Neural cell (in vitro differentiated cells): Measurements from ENCODE around the gene DENND1A. TPM values are rescaled to one million over a fixed set of nuclear protein-coding genes. Genes with fewer than 3 reads are reported as not detected.

Experiments used
- H2AFZ ChIP-seq: fragments of 200-600, 300-800 bp; sonication (generic), shearing (Covaris generic); 2 replicates; pipeline ENCODE4 v1.6.0; 2014; ENCODE audit warnings: low read depth, mild to moderate bottlenecking, antibody characterized with exemption, low read length, moderate library complexity
- H3F3A ChIP-seq: fragments of 200-600 bp; shearing (Covaris generic); 2 replicates; pipeline ENCODE4 v1.6.1; 2016; ENCODE audit warnings: mild to moderate bottlenecking, moderate library complexity, mixed read lengths, antibody characterized with exemption, low read length; ENCODE audit not compliant: insufficient read depth, poor library complexity, severe bottlenecking
- H3K27ac ChIP-seq: fragments of 200-600, 300-800 bp; sonication (generic), shearing (Covaris generic); 2 replicates; pipeline ENCODE4 v1.5.1; 2014; ENCODE audit warnings: mild to moderate bottlenecking, low read length, moderate library complexity
- H3K27me3 ChIP-seq: fragments of 300-800, 200-600 bp; sonication (generic), shearing (Covaris generic); 2 replicates; pipeline ENCODE4 v1.6.0; 2014; ENCODE audit warnings: mild to moderate bottlenecking, low read depth, low read length, moderate library complexity; ENCODE audit not compliant: insufficient read depth
- H3K36me3 ChIP-seq: fragments of 300-800, 200-600 bp; sonication (generic), shearing (Covaris generic); 2 replicates; pipeline ENCODE4 v1.5.1; 2014; ENCODE audit warnings: mild to moderate bottlenecking, antibody characterized with exemption, low read length, moderate library complexity; ENCODE audit not compliant: insufficient read depth
- H3K4me2 ChIP-seq: fragments of 300-800, 200-600 bp; sonication (generic), shearing (Covaris generic); 2 replicates; pipeline ENCODE4 v1.6.0; 2014; ENCODE audit warnings: mild to moderate bottlenecking, low read length
- H3K4me3 ChIP-seq: fragments of 300-800, 200-600 bp; sonication (generic), shearing (Covaris generic); 2 replicates; pipeline ENCODE4 v1.5.1; 2014; ENCODE audit warnings: mild to moderate bottlenecking, low read length, moderate library complexity
- H3K79me2 ChIP-seq: fragments of 200-600 bp; shearing (Covaris generic); replicated peaks from 2 replicates; pipeline ENCODE4 v1.6.0; 2014; ENCODE audit warnings: mild to moderate bottlenecking, low read length, moderate library complexity; ENCODE audit not compliant: insufficient read depth
- H3K9ac ChIP-seq: fragments of 300-800, 200-600 bp; sonication (generic), shearing (Covaris generic); 2 replicates; pipeline ENCODE4 v1.6.1; 2016; ENCODE audit warnings: mild to moderate bottlenecking, low read length, mixed read lengths
- H3K9me2 ChIP-seq: fragments of 200-600 bp; shearing (Covaris generic); 2 replicates; pipeline ENCODE4 v1.6.1; 2016; ENCODE audit warnings: mild to moderate bottlenecking, low read length, mixed read lengths; ENCODE audit not compliant: insufficient read depth
- H3K9me3 ChIP-seq: fragments of 200-600, 300-800 bp; sonication (generic), shearing (Covaris generic); 2 replicates; pipeline ENCODE4 v1.6.1; 2016; ENCODE audit warnings: mild to moderate bottlenecking, mixed run types, low read length, moderate library complexity, mixed read lengths
- H4K20me1 ChIP-seq: fragments of 200-600 bp; shearing (Covaris generic); 2 replicates; pipeline ENCODE4 v1.6.1; 2016; ENCODE audit warnings: mild to moderate bottlenecking, mixed run types; ENCODE audit not compliant: insufficient read depth
- EP300 ChIP-seq: fragments of 450-650 bp; conservative IDR thresholded peaks from 2 replicates; pipeline ENCODE4 v1.6.1; 2014; ENCODE audit warnings: antibody characterized with exemption, mild to moderate bottlenecking, moderate library complexity; ENCODE audit not compliant: poor library complexity, severe bottlenecking
- EZH2 ChIP-seq: fragments of 200-600, 300-800 bp; shearing (Covaris generic), sonication (generic); IDR thresholded peaks from 2 replicates; pipeline ENCODE4 v1.6.1; 2014; ENCODE audit warnings: antibody characterized with exemption, low read length, borderline replicate concordance, mild to moderate bottlenecking; ENCODE audit not compliant: insufficient read depth, poor library complexity, severe bottlenecking
- MXI1 ChIP-seq: fragments of 450-650 bp; conservative IDR thresholded peaks from 2 replicates; pipeline ENCODE4 v1.6.1; 2014; ENCODE audit warnings: antibody characterized with exemption, mild to moderate bottlenecking; ENCODE audit not compliant: poor library complexity, severe bottlenecking
- POLR2AphosphoS5 ChIP-seq: IDR thresholded peaks from 2 replicates; pipeline ENCODE4 v1.6.1; 2012
- RAD21 ChIP-seq: fragments of 450-650 bp; conservative IDR thresholded peaks from 2 replicates; pipeline ENCODE4 v1.6.1; 2014; ENCODE audit warnings: antibody characterized with exemption, mild to moderate bottlenecking, moderate library complexity
- REST ChIP-seq: IDR thresholded peaks from 2 replicates; pipeline ENCODE4 v1.6.1; 2012; ENCODE audit warnings: borderline replicate concordance
- SMC3 ChIP-seq: fragments of 450-650 bp; conservative IDR thresholded peaks from 2 replicates; pipeline ENCODE4 v1.6.1; 2014; ENCODE audit warnings: antibody characterized with exemption, mild to moderate bottlenecking, moderate library complexity; ENCODE audit not compliant: poor library complexity
- TAF1 ChIP-seq: IDR thresholded peaks from 2 replicates; pipeline ENCODE4 v1.6.1; 2012; ENCODE audit warnings: low read depth
- polyA plus RNA-seq: library from polyadenylated mRNA; depleted of rRNA; stranded (reverse); fragments of >200 nt; gene quantifications from 2 replicates; pipeline ENCODE4 v1.2.3, GENCODE V29; 2014
- TF ChIP-seq, protein P1 (sequence below): fragments of 450-650 bp; IDR thresholded peaks from 2 replicates; pipeline ENCODE4 v1.5.1; 2014; ENCODE audit warnings: antibody characterized with exemption, mild to moderate bottlenecking, moderate library complexity; ENCODE audit not compliant: poor library complexity, severe bottlenecking

DENND1A gene
- polyA plus RNA-seq, 1 donor from 2014 or later = 2.3 TPM

GRCh38 chr9:123964761-123965160 is 34.8 kb upstream of the DENND1A start:
- Histone ChIP-seq H3K9ac (no peak overlapping the region), H2AFZ (no peak overlapping the region), H4K20me1 (no peaks in the 10 kb centered on the region), H3F3A (no peaks in the 10 kb centered on the region), H3K4me2 (no peak overlapping the region), H3K27ac (no peak overlapping the region), H3K4me3 (no peak overlapping the region), H3K9me3 (no peaks in the 10 kb centered on the region), H3K79me2 (no peaks in the 10 kb centered on the region), H3K9me2 (no peaks in the 10 kb centered on the region), H3K36me3 (no peaks in the 10 kb centered on the region), H3K27me3 (no peaks in the 10 kb centered on the region)
- TF ChIP-seq, protein P1, sequence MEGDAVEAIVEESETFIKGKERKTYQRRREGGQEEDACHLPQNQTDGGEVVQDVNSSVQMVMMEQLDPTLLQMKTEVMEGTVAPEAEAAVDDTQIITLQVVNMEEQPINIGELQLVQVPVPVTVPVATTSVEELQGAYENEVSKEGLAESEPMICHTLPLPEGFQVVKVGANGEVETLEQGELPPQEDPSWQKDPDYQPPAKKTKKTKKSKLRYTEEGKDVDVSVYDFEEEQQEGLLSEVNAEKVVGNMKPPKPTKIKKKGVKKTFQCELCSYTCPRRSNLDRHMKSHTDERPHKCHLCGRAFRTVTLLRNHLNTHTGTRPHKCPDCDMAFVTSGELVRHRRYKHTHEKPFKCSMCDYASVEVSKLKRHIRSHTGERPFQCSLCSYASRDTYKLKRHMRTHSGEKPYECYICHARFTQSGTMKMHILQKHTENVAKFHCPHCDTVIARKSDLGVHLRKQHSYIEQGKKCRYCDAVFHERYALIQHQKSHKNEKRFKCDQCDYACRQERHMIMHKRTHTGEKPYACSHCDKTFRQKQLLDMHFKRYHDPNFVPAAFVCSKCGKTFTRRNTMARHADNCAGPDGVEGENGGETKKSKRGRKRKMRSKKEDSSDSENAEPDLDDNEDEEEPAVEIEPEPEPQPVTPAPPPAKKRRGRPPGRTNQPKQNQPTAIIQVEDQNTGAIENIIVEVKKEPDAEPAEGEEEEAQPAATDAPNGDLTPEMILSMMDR = no peak
- no peak for TF ChIP-seq MXI1

DNA sequence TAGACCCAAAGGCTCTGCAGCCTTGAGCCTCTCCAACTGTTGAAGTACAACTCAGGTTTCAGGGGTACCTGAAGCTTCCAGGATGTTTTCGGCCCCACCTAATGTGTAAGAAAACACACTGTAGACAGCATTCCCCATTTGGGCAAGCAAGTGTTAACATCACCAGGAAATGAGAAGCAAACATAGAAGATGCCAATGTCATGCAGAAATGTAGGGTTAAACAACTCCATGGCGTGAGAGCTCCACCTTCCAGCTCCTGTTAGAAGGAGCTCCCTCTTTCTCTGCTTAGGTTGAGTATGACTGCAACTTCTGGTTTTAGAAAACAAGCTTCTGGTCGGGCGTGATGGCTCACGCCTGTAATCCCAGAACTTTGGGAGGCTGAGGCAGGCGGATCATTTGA is 31.0 kb upstream of the DENND1A start:
- H3K27me3 ChIP-seq = no peaks in the 10 kb centered on the region
- H3K27ac ChIP-seq = no peak overlapping the region
- no peaks in the 10 kb centered on the region for H3K36me3 ChIP-seq
- H3K9ac ChIP-seq = no peak overlapping the region
- no peaks in the 10 kb centered on the region for H3K9me3 ChIP-seq
- H3K4me3 ChIP-seq = no peak overlapping the region
- H4K20me1 ChIP-seq = no peaks in the 10 kb centered on the region
- H3K4me2 ChIP-seq = no peak overlapping the region
- H3F3A ChIP-seq = no peaks in the 10 kb centered on the region
- no peak for TF ChIP-seq SMC3
- TF ChIP-seq EZH2 = no peak
- TF ChIP-seq RAD21 = no peak
- no peak for TF ChIP-seq POLR2AphosphoS5
- TF ChIP-seq, protein P1 = no peak
- TF ChIP-seq TAF1 = no peak
- no peak for TF ChIP-seq REST
- no peak for TF ChIP-seq MXI1
- no peak for TF ChIP-seq EP300
- no peaks in the 10 kb centered on the region for H3K9me2 ChIP-seq
- H2AFZ ChIP-seq = no peak overlapping the region
- no peaks in the 10 kb centered on the region for H3K79me2 ChIP-seq
